GM18498 (cell line): ENCODE results near the gene LCN9.

ENCODE experiments used
- ATAC-seq: cut with Tn5 transposase; IDR thresholded peaks from one replicate; pipeline ENCODE4 v1.9.1; 2021; ENCODE audit warnings: mild to moderate bottlenecking, moderate library complexity; ENCODE audit not compliant: unreplicated experiment

LCN9 gene

DNA sequence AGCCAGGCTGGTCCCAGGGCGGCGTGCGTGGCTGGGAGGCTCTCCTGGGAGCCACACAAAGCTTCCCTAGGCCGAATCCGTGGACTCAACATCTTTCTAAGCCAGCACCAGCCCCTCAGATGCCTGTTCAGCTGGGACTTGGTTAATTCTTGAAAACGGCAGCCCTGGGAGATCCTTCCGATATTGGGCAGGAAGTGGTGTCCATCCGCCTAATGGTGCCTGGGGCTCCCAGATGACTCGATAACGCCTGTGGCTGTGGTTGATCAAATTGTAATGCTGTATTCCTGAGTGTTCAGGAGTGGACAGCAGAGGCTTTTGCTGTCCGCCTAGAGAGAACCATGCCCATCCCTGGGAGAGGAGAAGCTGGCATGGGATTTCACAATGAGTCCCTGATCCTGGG, 52.9 kb downstream of the LCN9 start:
- ATAC-seq: no peak
